HG03378 (cell line): ENCODE data around the gene FIG4.
"Not testable (repeated sequence)": the region's sequence is repeated elsewhere in the genome, so short reads cannot be mapped to it uniquely, and the experiment has no call there.

ENCODE experiments used
- ATAC-seq: cut with Tn5 transposase; IDR thresholded peaks from one replicate; pipeline ENCODE4 v1.9.1; 2021; ENCODE audit warnings: mild to moderate bottlenecking, moderate library complexity; ENCODE audit not compliant: unreplicated experiment

Gene FIG4

GRCh38 chr6:109690737-109691621, at the start of gene FIG4, which contains the start of gene AK9:
Gene FIG4 (plus strand): TSS chr6:109691296. CDS start chr6:109691436, 140 bp downstream.
Gene AK9 (minus strand): TSS chr6:109691202. CDS start chr6:109675745, 15,457 bp downstream.
- peak; percentile 94 for ATAC-seq

GRCh38 chr6:109644131-109644530, 47.0 kb upstream of the FIG4 start:
- ATAC-seq, result no peak

DNA sequence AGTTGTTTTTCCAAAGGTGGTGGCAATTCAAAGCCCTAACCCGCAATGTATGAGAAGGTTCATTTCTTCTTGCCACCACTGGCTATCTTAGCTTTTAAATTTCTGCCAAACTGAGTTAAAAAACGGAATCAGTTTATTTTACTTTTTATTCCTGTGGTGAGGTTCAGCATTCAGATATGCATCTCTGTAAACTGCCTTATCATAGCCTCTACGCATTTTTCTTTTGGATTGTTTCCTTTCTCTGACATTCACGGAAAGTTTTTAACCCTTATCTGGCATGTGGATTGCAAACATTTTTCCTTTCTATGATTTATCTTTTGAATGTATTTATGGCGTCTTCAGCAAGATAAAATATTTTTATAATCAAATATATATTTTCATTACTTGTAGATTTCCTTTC, 37.8 kb upstream of the FIG4 start:
- no peak for ATAC-seq

DNA sequence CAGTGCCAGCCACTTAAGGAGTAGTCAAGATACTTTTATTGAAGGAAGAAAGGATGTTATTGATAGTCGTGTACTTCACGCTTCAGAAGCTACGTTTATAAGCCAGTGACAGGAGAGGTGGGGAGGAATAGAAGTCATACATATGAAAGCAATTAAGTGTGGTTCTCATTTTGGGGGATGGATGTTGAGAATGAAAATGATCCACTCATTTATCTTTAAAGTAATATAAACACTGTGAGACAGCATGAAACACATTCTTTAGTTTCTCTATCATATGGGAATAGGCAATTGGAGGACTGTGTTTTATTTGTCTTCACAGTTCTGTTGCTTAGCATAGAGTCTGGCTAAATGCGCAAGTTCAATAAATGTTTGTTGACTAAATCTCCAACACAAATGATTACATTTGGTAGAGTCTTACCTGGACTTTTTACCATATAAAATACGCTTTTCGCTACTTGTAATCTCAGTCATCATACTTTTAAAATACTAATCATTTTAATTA, 35.3 kb upstream of the FIG4 start:
- ATAC-seq, result no peak

DNA sequence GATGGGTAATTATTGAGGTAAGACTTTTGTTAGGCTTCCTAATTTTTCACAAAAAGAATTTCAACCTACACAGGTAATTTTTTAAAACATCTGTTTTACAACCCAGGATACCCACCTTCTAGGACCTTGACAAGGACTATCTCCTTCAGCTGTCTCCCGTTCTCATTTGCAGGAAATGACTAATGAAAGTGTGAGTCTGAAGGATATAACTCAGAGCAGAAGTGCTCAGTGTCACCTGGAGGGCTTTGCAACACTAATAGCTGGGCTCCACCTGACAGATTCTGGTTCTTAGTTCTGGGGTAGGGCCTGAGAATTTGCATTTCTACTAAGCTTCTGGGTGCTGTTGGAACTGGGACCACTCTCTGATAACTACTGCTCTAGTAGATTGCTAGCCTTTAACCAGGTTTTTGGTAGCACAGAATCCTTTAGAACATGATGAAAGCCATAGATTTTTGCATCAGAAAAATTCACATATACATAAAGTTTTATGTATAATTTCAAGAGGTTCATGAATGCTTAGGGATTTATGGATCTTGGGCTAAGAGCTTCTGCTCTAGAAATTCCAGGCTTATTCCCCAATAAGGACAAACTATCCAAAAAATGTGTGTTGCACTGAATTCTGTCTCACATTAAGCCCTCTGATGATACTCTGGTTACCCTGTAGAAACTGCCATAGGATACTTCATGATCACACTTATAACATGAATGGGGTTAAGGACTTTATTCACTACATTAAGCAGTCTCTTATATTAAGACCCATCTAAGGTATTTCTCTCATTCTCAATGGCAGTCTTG, 30.4 kb upstream of the FIG4 start:
- ATAC-seq, result no peak

- ATAC-seq, result no peak
These were observed 28.9 kb upstream of the FIG4 start for GRCh38 chr6:109662192-109662591.

DNA sequence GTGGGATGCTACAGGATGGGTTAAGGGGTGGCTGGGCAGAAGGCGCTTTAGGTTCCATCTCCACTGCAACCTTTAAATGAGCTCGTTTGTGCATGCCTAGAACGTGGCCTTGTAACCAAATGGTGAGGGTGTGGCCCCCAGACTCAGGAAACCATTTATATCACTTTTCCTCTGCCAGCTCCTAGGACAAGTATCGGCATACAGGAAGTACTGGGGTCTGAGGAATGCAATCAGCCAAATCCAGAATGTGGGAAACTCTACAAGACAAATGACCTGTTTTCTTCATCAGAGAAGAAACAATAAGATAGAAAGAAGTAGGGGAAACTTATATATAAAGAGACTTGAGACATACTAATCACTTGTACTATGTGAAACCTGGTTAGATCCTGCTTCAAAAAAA, 21.3 kb upstream of the FIG4 start:
- no peak for ATAC-seq

- no peak for ATAC-seq
These were observed 19.4 kb upstream of the FIG4 start for GRCh38 chr6:109671733-109672132.

GRCh38 chr6:109672175-109672574, 18.9 kb upstream of the FIG4 start:
- no peak for ATAC-seq

DNA sequence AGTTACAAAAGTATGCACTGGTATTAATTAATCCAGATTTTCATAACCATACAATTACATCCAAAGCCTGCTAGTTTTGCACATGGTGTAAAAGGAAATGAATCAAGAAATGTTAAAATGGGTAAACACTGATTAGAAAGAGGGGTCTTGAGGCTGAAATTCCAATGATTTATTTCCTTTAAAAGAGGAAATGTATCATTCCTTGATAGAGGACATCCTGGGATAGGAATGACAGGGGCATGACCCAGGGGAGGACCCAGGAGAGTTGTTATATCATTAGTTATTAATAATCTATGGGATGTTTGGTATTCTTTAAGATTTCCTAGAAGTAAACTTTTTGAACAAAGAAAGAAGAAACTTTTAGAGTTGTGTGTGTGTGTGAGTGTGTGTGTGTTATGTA, 18.3 kb upstream of the FIG4 start:
- no peak for ATAC-seq

DNA sequence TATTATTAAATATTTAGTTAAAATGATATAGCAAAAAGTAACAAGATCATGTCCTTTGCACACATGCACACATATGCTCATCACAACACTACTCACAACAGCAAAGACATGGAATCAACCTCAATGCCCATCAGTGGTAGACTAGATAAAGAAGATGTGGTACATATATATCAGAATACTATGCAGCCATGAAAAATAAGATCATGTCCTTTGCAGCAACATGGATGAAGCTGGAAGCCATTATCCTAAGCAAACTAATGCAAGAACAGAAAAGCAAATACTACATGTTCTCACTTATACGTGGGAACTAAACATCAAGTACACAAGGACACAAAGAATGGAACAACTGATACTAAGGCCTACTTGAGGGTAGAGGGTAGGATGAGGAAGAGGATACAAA, 14.4 kb upstream of the FIG4 start:
- no peak for ATAC-seq

DNA sequence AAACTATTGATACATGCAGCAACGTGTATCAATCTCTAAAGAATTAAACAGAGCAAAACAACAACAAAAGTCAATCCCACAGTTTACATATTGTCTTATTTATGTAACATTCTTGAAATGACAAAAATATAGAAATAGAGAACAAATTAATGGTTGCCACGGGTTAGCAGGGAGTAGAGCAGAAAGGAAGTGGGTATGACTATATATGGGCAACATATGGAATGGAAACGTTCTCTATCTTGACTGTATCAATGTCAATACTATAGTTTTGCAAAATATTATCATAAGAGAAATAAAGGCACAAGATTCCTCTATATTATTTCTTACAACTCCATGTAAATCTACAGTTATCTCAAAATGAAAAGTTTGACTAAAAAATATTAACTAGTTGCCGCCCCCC, 12.9 kb upstream of the FIG4 start:
- ATAC-seq, result no peak

GRCh38 chr6:109678661-109679505, 12.2 kb upstream of the FIG4 start:
- ATAC-seq, result not testable (repeated sequence)

GRCh38 chr6:109686566-109687265, 4.4 kb upstream of the FIG4 start:
- no peak for ATAC-seq

GRCh38 chr6:109687271-109687761, 3.8 kb upstream of the FIG4 start:
- no peak for ATAC-seq

GRCh38 chr6:109690373-109690736, 741 bp upstream of the FIG4 start:
- peak; percentile 18 for ATAC-seq

DNA sequence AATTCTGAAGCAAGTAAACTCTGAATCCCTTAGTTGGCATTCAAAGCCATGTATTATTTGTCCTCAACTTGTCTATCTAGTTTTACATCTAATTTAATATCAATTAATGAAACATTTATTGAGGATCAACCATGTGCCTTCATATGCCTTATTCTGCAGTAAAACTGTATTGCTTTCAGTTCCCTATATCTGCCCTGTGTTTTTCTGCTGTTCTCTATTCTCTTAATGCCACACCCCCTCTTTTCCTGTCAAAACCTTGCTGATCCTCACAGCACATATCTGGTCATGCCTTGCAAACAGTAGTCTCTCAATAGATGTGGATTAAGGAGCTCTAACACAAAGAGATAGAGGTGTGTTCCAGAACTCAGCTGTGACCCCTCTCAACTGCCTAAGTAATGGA, 2.0 kb downstream of the FIG4 start:
- peak; percentile 45 for ATAC-seq

DNA sequence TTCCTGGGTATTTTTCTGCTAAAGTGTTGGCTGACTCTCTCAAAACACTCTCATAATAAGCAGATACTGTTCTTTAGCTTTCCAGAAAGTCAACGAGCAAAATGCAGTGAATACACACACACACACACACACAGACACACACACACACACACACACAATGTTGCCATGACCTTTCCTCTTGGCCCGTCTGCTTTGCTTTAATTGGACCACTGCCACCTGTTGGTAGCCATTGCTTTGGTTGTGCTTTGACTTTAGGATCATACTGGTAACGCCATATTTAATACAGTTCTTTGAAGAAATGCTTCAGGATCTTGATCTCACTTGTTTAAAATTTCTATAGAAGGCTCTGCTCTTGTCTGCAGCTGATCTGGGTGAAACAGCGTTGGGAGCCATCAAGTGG, 4.4 kb downstream of the FIG4 start:
- ATAC-seq, result no peak

GRCh38 chr6:109696355-109696754, 5.3 kb downstream of the FIG4 start:
- no peak for ATAC-seq

DNA sequence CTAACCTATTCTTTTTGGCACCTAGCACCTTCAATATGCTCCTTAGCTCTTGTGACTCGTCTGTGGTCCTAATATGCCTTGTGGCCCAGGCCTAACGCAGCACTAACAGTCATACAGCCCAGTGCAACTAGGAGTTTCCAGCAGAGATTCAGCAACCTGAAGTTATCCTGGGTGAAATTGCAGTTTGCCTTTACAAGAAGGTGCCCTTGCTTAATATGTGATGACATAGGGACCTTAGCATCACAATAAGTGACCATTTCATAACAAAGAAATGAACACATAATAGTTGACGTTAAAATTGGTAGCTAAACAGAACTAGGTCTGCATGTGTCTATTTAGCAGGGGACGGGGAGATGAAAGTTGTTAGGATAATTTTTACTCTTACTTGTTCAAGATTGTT, 10.1 kb downstream of the FIG4 start:
- ATAC-seq, result no peak
